Measurements from ENCODE around the gene SNTB2. TPM values are rescaled to one million over a fixed set of nuclear protein-coding genes. Genes with fewer than 3 reads are reported as not detected.
A peak's percentile ranks its signal among the peaks of the same experiment; 100 is the strongest.
"Not testable (repeated sequence)": the region's sequence is repeated elsewhere in the genome, so short reads cannot be mapped to it uniquely, and the experiment has no call there.

Gene SNTB2
- 10 to 100 TPM; 35.8 to 81.6 (median 57.8) TPM for total RNA-seq

DNA sequence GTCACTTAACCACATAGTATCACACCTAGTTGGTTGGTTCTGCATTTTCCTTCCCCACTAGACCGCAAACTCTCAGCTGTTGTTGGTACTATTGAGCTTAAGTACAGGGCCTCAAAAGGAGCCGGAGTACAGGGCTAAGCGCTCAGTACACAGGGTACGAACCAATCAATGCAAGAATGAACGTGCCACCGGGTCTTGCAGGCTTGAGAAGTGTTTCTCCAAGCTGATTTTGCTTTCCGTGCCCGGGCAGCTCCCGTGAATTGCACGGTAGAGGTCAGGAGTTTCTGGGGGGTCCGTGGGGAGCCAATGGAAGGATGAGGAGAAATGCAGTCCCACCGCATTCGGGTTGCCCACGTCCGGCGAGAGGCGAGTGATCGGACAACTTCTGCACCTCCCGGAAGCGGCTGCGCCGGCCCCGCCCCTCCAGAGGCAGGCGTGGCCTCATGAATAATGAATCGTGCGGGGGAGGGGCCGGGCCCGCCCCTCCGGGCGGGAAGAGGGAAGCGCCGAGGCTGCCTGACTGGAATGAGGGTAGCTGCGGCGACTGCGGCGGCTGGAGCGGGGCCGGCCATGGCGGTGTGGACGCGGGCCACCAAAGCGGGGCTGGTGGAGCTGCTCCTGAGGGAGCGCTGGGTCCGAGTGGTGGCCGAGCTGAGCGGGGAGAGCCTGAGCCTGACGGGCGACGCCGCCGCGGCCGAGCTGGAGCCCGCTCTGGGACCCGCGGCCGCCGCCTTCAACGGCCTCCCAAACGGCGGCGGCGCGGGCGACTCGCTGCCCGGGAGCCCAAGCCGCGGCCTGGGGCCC is at the start of gene SNTB2:
TSS of gene SNTB2 (plus strand) at position 523 of the 804 bp plus-strand sequence. CDS start at position 526, 3 bp downstream.
- TF ChIP-seq POLR2A (IDR thresholded peaks at IDR 0.05) = peak; percentile 72 to 85
- no peak for TF ChIP-seq EP300 (IDR thresholded peaks at IDR 0.05)
- TF ChIP-seq POLR2AphosphoS5 (IDR thresholded peaks at IDR 0.05) = peak in 2 of 3 donors; percentile 48 to 62
- TF ChIP-seq, protein P1, sequence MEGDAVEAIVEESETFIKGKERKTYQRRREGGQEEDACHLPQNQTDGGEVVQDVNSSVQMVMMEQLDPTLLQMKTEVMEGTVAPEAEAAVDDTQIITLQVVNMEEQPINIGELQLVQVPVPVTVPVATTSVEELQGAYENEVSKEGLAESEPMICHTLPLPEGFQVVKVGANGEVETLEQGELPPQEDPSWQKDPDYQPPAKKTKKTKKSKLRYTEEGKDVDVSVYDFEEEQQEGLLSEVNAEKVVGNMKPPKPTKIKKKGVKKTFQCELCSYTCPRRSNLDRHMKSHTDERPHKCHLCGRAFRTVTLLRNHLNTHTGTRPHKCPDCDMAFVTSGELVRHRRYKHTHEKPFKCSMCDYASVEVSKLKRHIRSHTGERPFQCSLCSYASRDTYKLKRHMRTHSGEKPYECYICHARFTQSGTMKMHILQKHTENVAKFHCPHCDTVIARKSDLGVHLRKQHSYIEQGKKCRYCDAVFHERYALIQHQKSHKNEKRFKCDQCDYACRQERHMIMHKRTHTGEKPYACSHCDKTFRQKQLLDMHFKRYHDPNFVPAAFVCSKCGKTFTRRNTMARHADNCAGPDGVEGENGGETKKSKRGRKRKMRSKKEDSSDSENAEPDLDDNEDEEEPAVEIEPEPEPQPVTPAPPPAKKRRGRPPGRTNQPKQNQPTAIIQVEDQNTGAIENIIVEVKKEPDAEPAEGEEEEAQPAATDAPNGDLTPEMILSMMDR (IDR thresholded peaks at IDR 0.05) = no peak
- WGBS = 7% methylated on average over 7 of the region's 69 CpGs
- no peaks in the 10 kb centered on the region for H3K27me3 ChIP-seq
- H3K27ac ChIP-seq = peak within 1 kb of the TSS; percentile 97
- no peaks in the 10 kb centered on the region for H3K36me3 ChIP-seq
- H3K4me3 ChIP-seq = peak within 1 kb of the TSS; percentile 87
- peaks cover 57% of the 10 kb centered on the region for H3K4me1 ChIP-seq
- DNase-seq (ENCODE audit: low spot score in 2 of 2) = peak; percentile 96 to 97
- H3K9me3 ChIP-seq = no peaks in the 10 kb centered on the region

DNA sequence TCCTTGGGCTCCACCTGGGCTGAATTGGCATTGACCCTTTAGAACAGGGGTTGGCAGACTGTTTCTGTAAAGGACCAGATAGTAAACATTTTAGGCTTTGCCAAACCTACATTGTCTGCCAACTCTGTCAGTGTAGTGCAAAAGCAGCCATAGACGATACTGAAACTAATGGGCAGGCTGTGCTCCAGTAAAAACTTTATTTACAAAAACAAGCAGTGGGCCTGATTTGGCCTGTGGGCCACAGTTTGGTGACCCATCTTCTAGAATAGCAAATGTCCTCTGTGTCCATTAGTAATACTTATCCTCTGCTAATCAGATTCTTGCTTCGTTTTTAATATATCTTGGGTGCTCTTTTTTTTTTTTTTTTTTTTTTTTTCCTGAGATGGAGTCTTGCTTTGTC is 48.4 kb upstream of the SNTB2 start:
- TF ChIP-seq EP300 (IDR thresholded peaks at IDR 0.05) (no peak), POLR2A (IDR thresholded peaks at IDR 0.05) (no peak), POLR2AphosphoS5 (IDR thresholded peaks at IDR 0.05) (no peak)
- TF ChIP-seq, protein P1 (IDR thresholded peaks at IDR 0.05) = no peak
- Histone ChIP-seq H3K27me3 (no peaks in the 10 kb centered on the region), H3K27ac (no peak overlapping the region), H3K4me1 (peaks cover 10% of the 10 kb centered on the region), H3K4me3 (no peak overlapping the region), H3K36me3 (peaks cover 65% of the 10 kb centered on the region), H3K9me3 (no peaks in the 10 kb centered on the region)
- 92% methylated on average over 2 of the region's 2 CpGs for WGBS
- DNase-seq (ENCODE audit: low spot score in 2 of 2) = peak in 1 of 2 donors; percentile 35

DNA sequence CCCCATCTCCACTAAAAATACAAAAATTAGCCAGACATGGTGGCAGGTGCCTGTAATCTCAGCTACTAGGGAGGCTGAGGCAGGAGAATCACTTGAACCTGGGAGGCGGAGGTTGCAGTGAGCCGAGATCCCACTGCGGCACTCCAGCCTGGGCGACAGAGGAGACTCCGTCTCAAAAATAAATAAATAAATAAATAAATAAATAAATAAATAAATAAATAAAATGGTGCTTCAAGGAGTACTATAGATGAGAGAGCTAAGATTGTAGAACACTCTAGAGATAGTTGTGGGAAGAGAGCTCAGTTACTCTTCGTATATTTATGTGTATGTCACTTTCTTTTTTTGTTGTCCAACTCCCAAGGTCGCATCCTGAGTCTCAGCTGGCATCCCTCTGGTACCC is 47.5 kb upstream of the SNTB2 start:
- not testable (repeated sequence) for H3K27ac ChIP-seq; H3K4me3 ChIP-seq; DNase-seq (ENCODE audit: low spot score in 2 of 2); H3K4me1 ChIP-seq; H3K27me3 ChIP-seq; H3K9me3 ChIP-seq
- peaks cover 74% of the 10 kb centered on the region for H3K36me3 ChIP-seq
- WGBS = 96% methylated on average over 7 of the region's 7 CpGs

DNA sequence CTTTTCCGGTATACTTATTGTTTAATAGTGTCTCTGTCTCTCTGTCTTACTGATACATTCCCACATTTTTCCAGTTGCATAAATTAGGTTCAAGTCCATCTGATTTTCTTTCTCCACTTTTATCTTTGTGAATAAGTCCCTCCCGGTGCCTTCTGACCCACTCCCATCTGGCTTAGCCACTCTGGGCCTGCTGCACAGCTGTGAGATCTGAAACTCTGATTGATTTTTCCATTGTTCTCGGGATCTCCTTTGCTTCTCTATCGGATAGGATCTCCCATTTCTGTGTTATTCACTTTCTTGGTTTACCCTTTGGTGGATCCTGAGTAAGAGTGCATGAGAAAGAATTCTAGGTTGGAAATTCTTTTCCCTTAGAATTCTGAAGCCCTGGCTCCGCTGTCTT is 46.0 kb upstream of the SNTB2 start:
- TF ChIP-seq POLR2A (IDR thresholded peaks at IDR 0.05) = no peak
- no peak for TF ChIP-seq POLR2AphosphoS5 (IDR thresholded peaks at IDR 0.05)
- no peak overlapping the region for H3K4me3 ChIP-seq
- H3K27ac ChIP-seq = no peak overlapping the region
- no peak for DNase-seq (ENCODE audit: low spot score in 2 of 2)
- peaks cover 88% of the 10 kb centered on the region for H3K36me3 ChIP-seq
- H3K27me3 ChIP-seq = no peaks in the 10 kb centered on the region
- no peaks in the 10 kb centered on the region for H3K4me1 ChIP-seq
- WGBS = 81% methylated on average over 5 of the region's 5 CpGs
- no peaks in the 10 kb centered on the region for H3K9me3 ChIP-seq

DNA sequence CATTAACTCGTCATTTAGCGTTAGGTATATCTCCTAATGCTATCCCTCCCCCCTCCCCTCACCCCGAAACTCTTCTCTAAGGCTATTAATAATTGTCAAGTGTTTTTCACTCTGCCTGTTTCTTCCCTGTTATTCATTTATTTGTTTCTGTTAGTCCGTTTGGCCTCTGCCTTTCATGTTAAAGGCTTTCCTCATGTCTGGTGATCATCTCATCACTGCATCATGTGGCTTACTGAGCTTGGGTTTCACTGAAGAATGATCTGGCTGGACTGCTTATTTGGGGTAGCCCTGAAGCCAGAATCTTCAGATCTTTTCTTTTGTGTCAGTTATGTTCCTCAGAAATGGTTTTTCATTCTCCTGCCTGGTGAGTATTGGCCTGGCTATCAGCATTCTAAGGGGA is 45.0 kb upstream of the SNTB2 start:
- TF ChIP-seq EP300 (IDR thresholded peaks at IDR 0.05) (no peak), POLR2A (IDR thresholded peaks at IDR 0.05) (no peak), POLR2AphosphoS5 (IDR thresholded peaks at IDR 0.05) (no peak)
- TF ChIP-seq, protein P1 (IDR thresholded peaks at IDR 0.05) = no peak
- no peak for DNase-seq (ENCODE audit: low spot score in 2 of 2)
- Histone ChIP-seq H3K4me1 (no peaks in the 10 kb centered on the region), H3K27me3 (no peaks in the 10 kb centered on the region), H3K27ac (no peak overlapping the region), H3K9me3 (no peaks in the 10 kb centered on the region), H3K36me3 (peaks cover 82% of the 10 kb centered on the region), H3K4me3 (no peak overlapping the region)
- WGBS = 94% methylated on average over 4 of the region's 4 CpGs

DNA sequence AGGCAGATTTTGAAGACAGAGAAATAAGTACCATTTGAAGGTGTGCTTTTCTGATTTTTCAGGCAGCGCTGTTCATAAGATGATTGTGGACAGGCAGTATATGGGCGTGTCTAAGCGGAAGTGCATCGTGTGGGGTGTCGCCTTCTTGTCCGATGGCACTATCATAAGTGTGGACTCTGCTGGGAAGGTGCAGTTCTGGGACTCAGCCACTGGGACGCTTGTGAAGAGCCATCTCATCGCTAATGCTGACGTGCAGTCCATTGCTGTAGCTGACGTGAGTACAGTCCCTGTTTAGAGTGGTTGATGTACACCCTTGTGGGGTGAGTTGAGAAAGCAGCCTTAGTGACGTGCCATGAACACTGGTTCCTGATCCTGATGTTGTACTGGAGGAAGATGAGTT is 43.8 kb upstream of the SNTB2 start:
- WGBS = 86% methylated on average over 11 of the region's 11 CpGs
- Histone ChIP-seq H3K36me3 (peaks cover 78% of the 10 kb centered on the region), H3K27me3 (no peaks in the 10 kb centered on the region), H3K9me3 (no peaks in the 10 kb centered on the region), H3K4me3 (no peak overlapping the region), H3K4me1 (no peaks in the 10 kb centered on the region), H3K27ac (no peak overlapping the region)
- TF ChIP-seq, protein P1 (IDR thresholded peaks at IDR 0.05) = no peak
- no peak for TF ChIP-seq POLR2A (IDR thresholded peaks at IDR 0.05)
- TF ChIP-seq EP300 (IDR thresholded peaks at IDR 0.05) = no peak
- TF ChIP-seq POLR2AphosphoS5 (IDR thresholded peaks at IDR 0.05) = no peak
- no peak for DNase-seq (ENCODE audit: low spot score in 2 of 2)
